GM23248 (cell line): ENCODE measurements around the gene BIRC5. TPM values are rescaled to one million over a fixed set of nuclear protein-coding genes. Genes with fewer than 3 reads are reported as not detected.

Experiments used
- DNase-seq: peaks from one replicate; pipeline ENCODE4 v3.0.0-alpha.2; 2015
- H2AFZ ChIP-seq: fragments of 200-600 bp; sonication (generic); 2 replicates; pipeline ENCODE4 v1.6.1; 2016; ENCODE audit warnings: antibody characterized with exemption
- H3F3A ChIP-seq: fragments of 200-600 bp; sonication (generic); 2 replicates; pipeline ENCODE4 v1.6.1; 2016; ENCODE audit warnings: mild to moderate bottlenecking, antibody characterized with exemption, mixed run types; ENCODE audit not compliant: insufficient read depth
- H3K27ac ChIP-seq: fragments of 200-600 bp; sonication (generic); 2 replicates; pipeline ENCODE4 v1.5.1; 2016; ENCODE audit warnings: mild to moderate bottlenecking
- H3K27me3 ChIP-seq: fragments of 200-600 bp; sonication (generic); replicated peaks from 2 replicates; pipeline ENCODE4 v1.6.1; 2016; ENCODE audit warnings: mild to moderate bottlenecking; ENCODE audit not compliant: insufficient read depth
- H3K36me3 ChIP-seq: fragments of 200-600 bp; sonication (generic); 2 replicates; pipeline ENCODE4 v1.6.1; 2016; ENCODE audit warnings: low read depth, mild to moderate bottlenecking
- H3K4me1 ChIP-seq: fragments of 200-600 bp; sonication (generic); 2 replicates; pipeline ENCODE4 v1.6.1; 2016; ENCODE audit warnings: mild to moderate bottlenecking; ENCODE audit not compliant: insufficient read depth
- H3K4me2 ChIP-seq: fragments of 200-600 bp; sonication (generic); one replicate; pipeline ENCODE4 v1.6.1; 2016; ENCODE audit warnings: mild to moderate bottlenecking; ENCODE audit not compliant: unreplicated experiment
- H3K4me3 ChIP-seq: fragments of 200-600 bp; sonication (generic); 2 replicates; pipeline ENCODE4 v1.5.1; 2016; ENCODE audit warnings: mild to moderate bottlenecking
- H3K79me2 ChIP-seq: fragments of 200-600 bp; sonication (generic); 2 replicates; pipeline ENCODE4 v1.6.1; 2016; ENCODE audit warnings: mild to moderate bottlenecking; ENCODE audit not compliant: insufficient read depth
- H3K9ac ChIP-seq: fragments of 200-600 bp; sonication (generic); 2 replicates; pipeline ENCODE4 v1.6.1; 2016; ENCODE audit warnings: mild to moderate bottlenecking
- H3K9me2 ChIP-seq: fragments of 200-600 bp; sonication (generic); 2 replicates; pipeline ENCODE4 v1.6.1; 2016; ENCODE audit warnings: mixed run types, mild to moderate bottlenecking, moderate library complexity; ENCODE audit not compliant: insufficient read depth
- H3K9me3 ChIP-seq: fragments of 200-600 bp; sonication (generic); one replicate; pipeline ENCODE4 v1.6.1; 2017; ENCODE audit warnings: low read depth
- H4K20me1 ChIP-seq: fragments of 200-600 bp; sonication (generic); 2 replicates; pipeline ENCODE4 v1.6.0; 2016; ENCODE audit not compliant: insufficient read depth
- EZH2 ChIP-seq: fragments of 200-600 bp; sonication (generic); IDR thresholded peaks from 2 replicates; pipeline ENCODE4 v1.6.1; 2018; ENCODE audit warnings: antibody characterized with exemption, mild to moderate bottlenecking; ENCODE audit not compliant: insufficient read depth, poor library complexity, severe bottlenecking
- EZH2phosphoT487 ChIP-seq: fragments of 200-600 bp; sonication (generic); IDR thresholded peaks from 2 replicates; pipeline ENCODE4 v1.6.1; 2018; ENCODE audit warnings: antibody characterized with exemption, moderate library complexity, mild to moderate bottlenecking, low read depth; ENCODE audit not compliant: insufficient read depth
- WGBS, 2 experiments: methylation state at CpG; one replicate each; pipeline ENCODE4 v1.1.6; 2015 to 2017; ENCODE audit warnings: low lambda C conversion rate in 2 of 2, low coverage in 1 of 2; ENCODE audit errors: missing lambda C conversion rate in 2 of 2; 5-methylcytosine and 5-hydroxymethylcytosine counted together
- in situ Hi-C: fragments of 300-500 bp; cut with MboI; formaldehyde crosslinking; loops from 2 replicates; pipeline ENCODE4 v1.15.0; 2020
- polyA plus RNA-seq: library from polyadenylated mRNA; unstranded; fragments of >200 nt; fragmentation: Nextera tagmentation; extraction: Ambion mirVana; gene quantifications from 2 replicates; pipeline ENCODE4 v1.2.1, GENCODE V29; 2016
- total RNA-seq: library from RNA; depleted of rRNA; stranded (reverse); fragments of >200 nt; shearing (Covaris generic); gene quantifications from 2 replicates; pipeline ENCODE4 v1.2.3, GENCODE V29; 2014

Gene BIRC5
- total and polyA plus RNA-seq, 2 experiments from 2014 or later = 30.9 to 42.3 TPM

DNA sequence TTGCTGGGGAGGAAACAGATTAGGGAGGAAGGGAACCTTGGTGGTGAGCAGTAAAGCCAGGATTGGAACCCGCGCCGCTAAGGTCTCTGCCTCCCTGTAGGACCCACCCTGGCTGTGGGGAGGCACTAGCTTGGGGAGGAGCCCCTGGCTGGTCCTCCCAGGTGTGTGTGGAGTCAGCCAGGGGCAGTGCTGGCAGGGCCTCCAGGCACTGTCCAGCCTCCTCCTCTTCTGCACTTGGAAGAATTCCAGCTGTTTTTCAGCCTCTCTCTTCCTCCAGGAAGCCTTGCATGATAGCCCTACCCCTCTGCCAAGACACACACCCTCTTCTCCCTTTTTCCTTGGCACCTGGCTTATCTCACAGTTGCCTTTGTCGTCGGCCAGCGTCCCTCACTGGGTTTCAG, 52.2 kb downstream of the BIRC5 start:
- H3F3A ChIP-seq = no peaks in the 10 kb centered on the region
- H3K9me2 ChIP-seq = no peaks in the 10 kb centered on the region
- no peak overlapping the region for H3K9ac ChIP-seq
- H3K27ac ChIP-seq = no peak overlapping the region
- H4K20me1 ChIP-seq = no peaks in the 10 kb centered on the region
- no peak overlapping the region for H3K4me3 ChIP-seq
- no peak overlapping the region for H3K4me2 ChIP-seq
- 93% methylated on average over 6 of the region's 6 CpGs for WGBS, 2 experiments
- no peaks in the 10 kb centered on the region for H3K4me1 ChIP-seq
- H2AFZ ChIP-seq = no peak overlapping the region
- H3K27me3 ChIP-seq = peaks cover 24% of the 10 kb centered on the region
- H3K9me3 ChIP-seq = no peaks in the 10 kb centered on the region
- H3K79me2 ChIP-seq = no peaks in the 10 kb centered on the region
- no peak for TF ChIP-seq EZH2
- TF ChIP-seq EZH2phosphoT487 = no peak
- in situ Hi-C loops = no loop called here
- H3K36me3 ChIP-seq = no peaks in the 10 kb centered on the region
- DNase-seq = no peak

DNA sequence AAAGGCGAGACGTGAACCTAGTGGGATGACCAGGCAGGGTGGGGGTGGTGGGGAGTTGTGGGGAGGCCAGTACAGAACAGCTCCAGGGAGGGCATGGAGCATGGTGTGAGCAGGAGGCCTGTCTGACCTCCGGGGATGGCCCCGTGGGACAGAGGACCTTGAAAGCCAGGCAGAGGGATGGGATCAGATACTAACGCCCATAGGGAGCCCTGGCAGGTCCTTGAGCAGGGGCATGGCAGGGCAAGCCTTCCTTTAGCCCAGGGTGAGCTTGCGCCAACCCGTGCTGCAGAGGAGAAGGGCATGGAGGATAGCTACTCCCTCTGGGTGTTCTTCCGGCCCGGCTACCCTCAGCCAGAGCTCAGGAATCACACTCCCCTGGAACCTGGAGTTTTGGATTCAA, 52.7 kb downstream of the BIRC5 start:
- Histone ChIP-seq H3K4me2 (no peak overlapping the region), H3K27ac (no peak overlapping the region), H3F3A (no peaks in the 10 kb centered on the region), H3K36me3 (no peaks in the 10 kb centered on the region), H4K20me1 (no peaks in the 10 kb centered on the region), H3K9ac (no peak overlapping the region), H3K9me2 (no peaks in the 10 kb centered on the region), H2AFZ (no peak overlapping the region), H3K4me3 (no peak overlapping the region), H3K9me3 (no peaks in the 10 kb centered on the region), H3K27me3 (peaks cover 26% of the 10 kb centered on the region), H3K79me2 (no peaks in the 10 kb centered on the region), H3K4me1 (no peaks in the 10 kb centered on the region)
- 70 to 79% methylated on average over 8 to 9 of the region's 9 CpGs for WGBS, 2 experiments
- DNase-seq = no peak
- in situ Hi-C loops = no loop called here
- no peak for TF ChIP-seq EZH2
- no peak for TF ChIP-seq EZH2phosphoT487

DNA sequence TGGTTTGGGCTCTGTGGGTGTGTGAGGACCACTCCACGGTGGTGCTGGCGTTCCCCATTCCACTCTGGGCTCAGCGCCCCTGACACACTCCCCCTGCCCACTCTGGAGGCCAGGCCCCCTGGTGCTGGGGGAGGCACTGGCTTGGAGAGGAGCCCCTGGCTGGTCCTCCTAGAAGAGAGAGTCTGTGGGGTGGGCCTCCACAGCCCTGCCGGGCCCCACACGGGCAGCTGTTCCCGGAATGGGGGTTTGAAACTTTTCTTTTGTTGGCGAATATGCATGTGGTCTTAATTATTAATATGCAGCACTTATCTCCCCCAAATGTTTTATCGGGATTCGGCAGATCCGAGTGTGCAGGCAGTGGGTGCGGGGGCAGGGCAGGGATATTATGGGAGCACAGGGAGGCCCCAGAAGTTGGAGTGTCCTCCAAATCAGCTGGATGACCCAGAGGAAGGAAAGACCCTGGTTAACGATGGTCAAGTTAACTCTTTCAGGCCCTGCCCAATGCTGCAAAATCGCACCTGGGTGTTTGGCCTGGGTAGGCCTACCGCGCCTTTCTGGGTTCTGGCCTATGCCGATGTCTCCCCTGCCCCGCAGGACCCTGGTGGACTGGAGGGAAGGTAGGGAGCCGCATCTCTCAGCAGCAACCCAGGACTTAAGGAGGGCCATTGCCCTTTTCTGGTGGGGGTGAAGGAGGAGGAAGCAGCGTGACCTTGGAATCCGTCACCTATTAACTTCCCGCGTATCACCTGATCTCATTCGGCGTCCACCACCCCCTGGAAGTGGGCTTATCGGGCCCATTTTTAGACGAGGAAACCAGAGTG, 53.4 kb downstream of the BIRC5 start:
- Histone ChIP-seq H3K36me3 (no peaks in the 10 kb centered on the region), H2AFZ (no peak overlapping the region), H3K4me3 (no peak overlapping the region), H3K27ac (no peak overlapping the region), H3K4me1 (no peaks in the 10 kb centered on the region), H3F3A (no peaks in the 10 kb centered on the region), H3K4me2 (no peak overlapping the region), H3K9me2 (no peaks in the 10 kb centered on the region), H3K9ac (no peak overlapping the region), H3K79me2 (no peaks in the 10 kb centered on the region), H3K27me3 (peaks cover 26% of the 10 kb centered on the region), H4K20me1 (no peaks in the 10 kb centered on the region), H3K9me3 (no peaks in the 10 kb centered on the region)
- in situ Hi-C loops = no loop called here
- 73 to 79% methylated on average over 25 to 26 of the region's 26 CpGs for WGBS, 2 experiments
- no peak for TF ChIP-seq EZH2phosphoT487
- no peak for TF ChIP-seq EZH2
- no peak for DNase-seq

DNA sequence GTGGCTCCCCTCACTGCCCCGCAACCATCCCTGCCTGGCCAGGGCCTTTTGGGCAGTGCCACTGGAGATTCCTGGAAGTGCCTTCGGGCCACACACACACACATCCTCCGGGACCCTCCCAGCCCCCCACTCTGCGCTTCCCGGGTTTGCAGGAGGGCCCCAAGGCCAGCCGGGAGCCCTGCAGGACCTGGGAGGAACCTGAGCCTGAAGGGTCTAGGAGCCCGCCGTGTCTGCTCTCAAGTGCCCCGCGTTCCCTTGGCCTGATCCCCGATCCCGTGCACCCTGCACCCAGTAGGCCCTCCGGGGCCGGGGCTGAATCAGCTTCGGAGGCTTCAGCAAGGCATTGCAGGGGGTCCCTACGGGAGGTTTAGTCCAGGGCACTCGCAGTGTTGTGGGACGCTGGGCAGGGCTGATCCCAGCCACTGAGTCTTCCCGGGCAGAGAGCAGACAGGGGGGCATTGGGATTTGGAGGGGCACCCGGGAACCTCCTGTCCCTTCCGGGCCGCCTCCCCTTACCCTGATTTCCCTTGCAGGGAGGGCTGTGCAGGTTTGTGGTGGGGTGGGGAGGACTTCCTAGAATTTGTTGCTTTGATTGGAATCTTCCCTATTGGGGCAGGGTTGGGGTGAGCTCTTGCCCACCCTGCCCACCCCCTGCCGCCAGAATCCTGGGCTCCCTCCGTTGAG, 54.3 kb downstream of the BIRC5 start:
- no peaks in the 10 kb centered on the region for H3K36me3 ChIP-seq
- TF ChIP-seq EZH2phosphoT487 (no peak), EZH2 (no peak)
- H2AFZ ChIP-seq = no peak overlapping the region
- H3K4me2 ChIP-seq = no peak overlapping the region
- H3K9ac ChIP-seq = no peak overlapping the region
- WGBS, 2 experiments = 59 to 68% methylated on average over 22 to 24 of the region's 24 CpGs
- no peaks in the 10 kb centered on the region for H3K4me1 ChIP-seq
- H3K9me3 ChIP-seq = no peaks in the 10 kb centered on the region
- H3K27ac ChIP-seq = no peak overlapping the region
- H3K27me3 ChIP-seq = peaks cover 26% of the 10 kb centered on the region
- H3F3A ChIP-seq = no peaks in the 10 kb centered on the region
- H3K9me2 ChIP-seq = no peaks in the 10 kb centered on the region
- H3K79me2 ChIP-seq = no peaks in the 10 kb centered on the region
- no peaks in the 10 kb centered on the region for H4K20me1 ChIP-seq
- H3K4me3 ChIP-seq = no peak overlapping the region
- DNase-seq = no peak
- in situ Hi-C loops = no loop called here
